SKM-1 treated with dmso at 0.1 percent for 144 hours (cell line): ENCODE data around the gene FAM169A.
A peak's percentile ranks its signal among the peaks of the same experiment; 100 is the strongest.
"Not testable (repeated sequence)": the region's sequence is repeated elsewhere in the genome, so short reads cannot be mapped to it uniquely, and the experiment has no call there.

ENCODE experiments used
- DNase-seq: peaks from one replicate; lab custom pipeline; 2025; ENCODE audit not compliant: unreplicated experiment; lab: John Stamatoyannopoulos, UW

FAM169A gene

DNA sequence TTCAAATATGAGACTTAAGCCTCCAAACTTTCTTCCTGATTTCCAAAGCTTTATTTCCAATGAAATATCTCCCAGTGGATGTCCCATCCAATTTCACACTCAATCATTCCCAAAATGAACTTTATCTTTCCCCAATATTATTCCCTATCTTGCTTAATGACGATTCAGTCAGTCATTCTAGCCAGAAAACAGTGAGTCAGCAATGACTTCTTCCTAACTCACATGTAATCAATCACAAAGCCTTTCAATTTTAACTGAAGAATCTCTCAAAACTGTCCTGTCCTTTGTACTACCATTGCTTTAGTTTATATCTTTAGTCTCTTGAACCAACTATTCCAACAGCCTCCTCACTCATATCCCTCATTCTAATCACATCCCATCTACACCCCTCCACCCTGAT is 64.2 kb downstream of the FAM169A start:
- DNase-seq = no peak

DNA sequence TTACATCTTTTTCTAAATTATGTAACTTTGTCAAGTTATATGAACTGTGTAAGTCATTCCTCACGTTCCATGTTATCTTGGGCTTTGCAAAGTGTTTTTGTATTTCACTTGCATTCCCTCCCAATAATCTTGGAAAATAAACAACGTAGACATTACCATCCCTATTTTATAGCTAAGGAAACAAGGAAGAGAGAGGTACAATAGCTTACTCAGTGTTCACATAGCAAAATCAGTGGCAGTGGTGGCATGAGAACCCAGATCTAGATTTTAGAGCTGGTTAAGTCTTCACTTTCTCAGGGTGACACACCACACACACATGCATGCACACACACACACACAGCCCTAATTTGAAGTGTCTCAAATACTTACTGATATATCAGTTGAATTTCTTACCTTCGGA is 65.0 kb downstream of the FAM169A start:
- no peak for DNase-seq

DNA sequence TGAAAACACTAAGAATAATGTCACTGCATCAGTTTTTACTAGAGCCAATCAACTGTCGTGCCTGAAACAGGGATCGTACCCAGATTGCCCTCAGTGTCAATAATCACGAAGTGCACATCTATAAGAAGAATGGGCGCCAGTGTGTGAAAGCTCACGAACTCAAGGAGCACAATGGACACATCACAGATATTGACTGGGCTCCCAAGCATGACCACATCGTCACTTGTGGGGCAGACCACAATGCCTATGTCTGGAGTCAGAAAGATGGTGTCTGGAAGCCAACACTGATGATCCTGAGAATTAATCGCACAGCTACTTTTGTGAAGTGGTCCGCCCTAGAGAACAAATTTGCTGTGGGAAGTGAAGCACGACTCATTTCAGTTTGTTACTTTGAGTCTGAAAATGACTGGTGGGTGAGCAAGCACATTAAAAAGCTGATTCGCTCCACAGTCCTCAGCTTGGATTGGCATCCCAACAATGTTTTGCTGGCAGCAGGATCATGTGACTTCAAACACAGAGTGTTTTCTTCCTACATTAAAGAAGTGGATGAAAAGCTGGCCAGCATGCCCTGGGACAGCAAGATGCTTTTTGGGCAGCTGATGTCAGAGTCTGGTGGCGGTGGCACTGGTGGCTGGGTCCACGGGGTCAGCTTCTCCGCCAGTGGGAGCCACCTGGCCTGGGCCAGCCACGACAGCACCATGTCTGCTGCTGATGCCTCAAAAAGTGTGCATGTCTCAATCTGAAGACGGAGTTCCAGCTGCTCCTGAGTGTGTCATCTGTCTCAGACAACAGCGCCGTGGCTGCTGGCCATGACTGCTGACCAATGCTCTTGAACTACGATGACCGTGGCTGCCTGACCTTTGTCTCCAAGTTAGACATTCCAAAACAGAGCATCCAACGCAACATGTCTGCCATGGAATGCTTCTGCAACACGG is 66.9 kb downstream of the FAM169A start:
- DNase-seq = no peak

- DNase-seq = not testable (repeated sequence)
Observed at GRCh38 chr5:74791669-74792068, 74.5 kb downstream of the FAM169A start.

DNA sequence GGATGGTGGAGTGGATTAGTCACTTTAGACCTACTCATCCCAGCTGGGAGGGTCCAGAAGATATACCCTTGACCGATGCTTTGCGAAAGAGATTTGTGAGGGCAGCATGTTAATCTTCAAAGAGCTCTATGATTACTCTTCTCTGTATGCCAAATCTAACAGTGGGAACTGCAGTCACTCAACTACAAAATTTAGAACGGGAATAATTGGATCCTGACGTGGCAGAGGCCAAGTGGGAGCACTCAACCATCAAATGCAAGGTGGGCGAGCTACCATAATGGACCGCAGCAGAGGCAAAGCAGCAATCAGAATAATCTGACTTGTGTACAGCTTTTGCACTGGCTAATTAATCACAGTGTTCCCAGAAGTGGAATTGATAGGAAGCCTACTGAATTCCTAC is 78.8 kb downstream of the FAM169A start:
- DNase-seq = no peak

- no peak for DNase-seq
Observed at GRCh38 chr5:74786851-74787250, 79.3 kb downstream of the FAM169A start.

- no peak for DNase-seq
Observed at GRCh38 chr5:74778609-74779008, 87.6 kb downstream of the FAM169A start.

DNA sequence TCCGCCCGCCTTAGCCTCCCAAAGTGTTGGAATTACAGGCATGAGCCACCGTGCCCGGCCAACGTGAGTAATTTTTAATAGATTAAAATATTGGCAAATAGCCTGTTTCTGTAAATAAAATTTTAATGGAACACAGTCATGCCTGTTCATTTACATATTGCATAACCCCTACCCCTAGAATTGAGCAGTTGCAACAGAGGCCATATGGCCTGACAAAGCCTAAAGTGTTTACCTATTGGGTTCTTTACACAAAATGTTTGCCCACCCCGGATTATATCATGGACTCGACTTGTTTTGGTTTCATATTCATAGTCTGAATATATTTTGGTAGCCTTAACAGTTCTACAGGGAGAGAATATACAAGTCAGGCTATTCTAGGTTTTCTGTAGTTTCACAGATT is 93.8 kb downstream of the FAM169A start:
- no peak for DNase-seq

DNA sequence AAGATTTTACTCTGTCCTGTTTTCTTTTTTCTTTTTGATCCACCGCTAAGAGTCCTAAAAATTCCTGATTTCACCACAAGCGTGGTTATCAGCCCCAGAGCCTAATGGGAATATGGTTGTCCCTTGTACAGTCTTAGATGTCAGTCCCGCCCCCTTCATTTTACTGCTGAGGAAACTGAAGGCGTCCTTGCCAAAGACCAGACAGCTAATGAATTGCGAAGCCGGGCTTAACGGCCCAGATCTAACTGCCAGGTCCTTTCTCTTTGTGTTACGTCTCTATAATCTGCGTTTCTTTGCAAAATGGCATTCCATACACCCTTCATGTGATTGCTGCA is 98.6 kb downstream of the FAM169A start:
- peak; percentile 29 for DNase-seq

- DNase-seq = peak; percentile 84
Observed at GRCh38 chr5:74766849-74767578, 99.2 kb downstream of the FAM169A start, which contains the start of the genes GFM2 and NSA2. Gene GFM2 (minus strand): TSS chr5:74767117. CDS start chr5:74763742, 3,375 bp downstream. Gene NSA2 (plus strand): TSS chr5:74767249. CDS start chr5:74767361, 112 bp downstream.

DNA sequence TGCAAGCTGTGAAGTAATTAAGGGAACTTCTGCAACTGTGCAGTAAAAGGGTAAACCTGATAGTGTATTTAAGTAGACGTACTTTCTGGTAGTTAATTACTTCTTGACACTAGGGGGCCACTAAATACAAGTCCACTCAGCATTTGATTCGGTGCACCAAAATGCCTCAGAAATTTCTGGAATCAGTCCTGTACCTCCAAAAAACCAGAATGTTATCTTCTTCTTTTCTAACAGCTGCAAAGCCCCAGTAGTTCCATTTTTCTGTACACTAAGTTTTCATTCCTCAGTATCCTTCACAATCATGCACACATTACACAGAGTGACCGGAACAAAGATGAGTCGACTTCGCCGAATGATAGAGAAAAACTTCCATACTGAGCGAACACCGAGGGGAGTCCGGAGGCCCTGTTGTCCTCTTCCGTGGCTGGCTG is 99.8 kb downstream of the FAM169A start:
- peak; percentile 60 for DNase-seq

DNA sequence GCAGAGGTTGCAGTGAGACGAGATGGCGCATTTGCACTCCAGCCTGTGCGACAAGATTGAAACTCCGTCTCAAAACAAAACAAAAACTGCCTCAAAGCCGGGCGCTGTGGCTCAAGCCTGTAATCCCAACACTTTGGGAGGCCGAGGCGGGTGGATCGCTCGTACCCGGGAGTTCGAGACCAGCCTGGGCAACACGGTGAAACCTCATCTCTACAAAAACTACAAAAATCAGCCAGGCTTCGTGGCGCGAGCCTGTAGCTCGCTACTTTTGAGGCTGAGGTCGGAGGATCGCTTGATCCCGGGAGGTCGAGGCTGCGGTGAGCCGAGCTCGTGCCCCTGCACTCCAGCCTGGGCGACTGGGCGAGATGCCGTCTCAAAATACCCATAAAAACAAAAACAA is 100.3 kb downstream of the FAM169A start:
- no peak for DNase-seq

- no peak for DNase-seq
Observed at GRCh38 chr5:74765201-74765600, 101.0 kb downstream of the FAM169A start.

DNA sequence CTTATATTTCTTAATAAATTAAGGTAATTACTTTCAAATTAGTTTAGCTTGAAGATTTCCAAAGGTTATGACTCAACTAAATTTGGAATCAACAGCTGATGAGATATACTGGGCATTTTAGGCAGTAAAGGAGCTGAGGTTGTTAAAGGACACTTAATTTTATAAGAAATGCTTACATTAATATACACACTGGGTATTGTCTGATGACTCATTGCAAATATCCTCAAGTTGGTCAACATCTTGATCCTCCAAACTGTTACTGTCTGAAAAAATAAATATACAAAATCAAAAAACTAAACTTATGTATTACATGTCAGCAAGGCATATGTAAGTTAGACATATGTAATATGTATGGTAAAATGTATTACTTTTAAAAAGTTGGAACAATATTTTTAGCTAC is 102.7 kb downstream of the FAM169A start:
- no peak for DNase-seq

DNA sequence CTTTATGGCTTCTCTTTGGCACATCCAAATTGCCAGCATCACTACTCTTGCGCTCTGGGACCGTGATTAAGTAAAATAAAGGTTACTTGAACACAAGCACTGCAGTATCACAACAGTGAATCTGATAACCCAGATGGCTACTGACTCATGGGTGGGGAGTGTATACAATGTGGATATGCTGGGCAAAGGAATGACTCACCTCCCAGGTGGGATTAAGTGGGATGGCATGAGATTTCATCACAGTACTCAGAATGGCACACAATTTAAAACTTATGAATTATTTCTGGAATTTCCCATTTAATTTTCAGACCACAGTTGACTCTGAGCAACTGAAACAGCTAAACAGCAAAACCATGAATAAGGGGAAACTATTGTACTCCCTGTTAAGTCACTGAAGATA is 103.6 kb downstream of the FAM169A start:
- DNase-seq = no peak

- no peak for DNase-seq
Observed at GRCh38 chr5:74761241-74761640, 104.9 kb downstream of the FAM169A start.

DNA sequence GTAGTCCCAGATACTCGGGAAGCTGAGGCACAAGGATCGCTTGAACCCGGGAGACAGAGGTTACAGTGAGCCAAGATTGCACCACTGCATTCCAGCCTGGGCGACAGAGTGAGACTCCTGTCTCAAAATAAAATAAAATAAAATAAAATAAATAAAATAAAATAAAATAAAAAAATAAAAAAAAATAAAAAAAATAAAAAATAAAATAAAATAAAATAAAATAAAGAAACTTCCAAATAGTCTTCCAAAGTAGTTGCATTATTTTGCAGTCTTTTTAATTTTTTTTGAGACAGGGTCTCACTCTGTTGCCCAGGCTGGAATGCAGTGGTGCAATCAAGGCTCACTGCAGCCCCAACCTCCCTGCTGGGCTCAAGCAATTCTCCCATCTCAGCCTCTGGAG is 117.4 kb downstream of the FAM169A start:
- DNase-seq = not testable (repeated sequence)

GRCh38 chr5:74738406-74738805 is 127.8 kb downstream of the FAM169A start:
- DNase-seq = no peak

DNA sequence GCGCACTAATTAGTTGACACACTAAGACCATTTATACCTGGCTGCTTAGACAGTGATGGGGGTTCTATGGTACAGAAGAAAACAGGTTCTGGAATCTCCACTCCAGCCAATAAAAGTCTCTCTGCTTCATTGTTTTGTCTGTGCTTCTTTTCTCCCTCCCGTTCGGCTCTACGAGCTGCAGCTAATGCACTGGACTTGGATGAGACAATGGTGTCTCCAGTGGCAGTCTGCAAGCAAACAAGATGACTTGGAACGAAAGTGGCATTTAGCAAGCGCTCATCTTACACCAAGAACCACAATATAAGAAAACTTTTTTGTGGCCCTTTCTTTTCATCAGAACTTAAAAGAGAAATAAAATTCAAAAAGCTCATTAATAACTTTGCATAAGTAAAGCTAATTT is 129.4 kb downstream of the FAM169A start:
- no peak for DNase-seq
